OCI-LY1 (cell line): Measurements from ENCODE around the gene RNF20.

ENCODE experiments used
- EZH2 ChIP-seq: fragments of 200-600 bp; sonication (generic), shearing (Covaris generic); IDR thresholded peaks from 2 replicates; pipeline ENCODE4 v1.8.0; 2017; ENCODE audit warnings: borderline replicate concordance, mixed run types, mild to moderate bottlenecking, antibody characterized with exemption, low read length, moderate library complexity, mixed read lengths
- TF ChIP-seq, protein P1 (sequence below): fragments of 200-600 bp; sonication (generic), shearing (Covaris generic); IDR thresholded peaks from 2 replicates; pipeline ENCODE4 v1.5.1; 2017; ENCODE audit warnings: mild to moderate bottlenecking, antibody characterized with exemption, low read length, moderate library complexity, mixed read lengths

DNA sequence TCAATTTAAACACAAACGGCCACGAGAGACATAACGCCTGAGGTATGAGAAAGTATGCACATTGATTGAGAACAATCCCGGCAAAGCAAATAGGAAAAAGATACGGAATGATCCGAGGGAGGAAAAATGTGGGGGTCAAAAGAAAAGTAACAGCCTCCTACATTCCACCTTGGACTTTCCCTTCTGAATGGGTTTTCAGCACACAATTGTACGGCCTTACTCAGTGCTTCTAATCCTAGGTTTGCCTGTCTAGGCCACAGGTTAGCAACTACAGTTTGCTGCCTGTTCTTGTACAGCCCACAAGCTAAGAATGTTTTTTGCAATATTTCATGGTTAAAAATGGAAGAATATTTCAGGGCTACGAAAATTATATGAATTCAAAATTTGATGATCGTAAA lies 46.2 kb upstream of the RNF20 start:
- TF ChIP-seq, protein P1, sequence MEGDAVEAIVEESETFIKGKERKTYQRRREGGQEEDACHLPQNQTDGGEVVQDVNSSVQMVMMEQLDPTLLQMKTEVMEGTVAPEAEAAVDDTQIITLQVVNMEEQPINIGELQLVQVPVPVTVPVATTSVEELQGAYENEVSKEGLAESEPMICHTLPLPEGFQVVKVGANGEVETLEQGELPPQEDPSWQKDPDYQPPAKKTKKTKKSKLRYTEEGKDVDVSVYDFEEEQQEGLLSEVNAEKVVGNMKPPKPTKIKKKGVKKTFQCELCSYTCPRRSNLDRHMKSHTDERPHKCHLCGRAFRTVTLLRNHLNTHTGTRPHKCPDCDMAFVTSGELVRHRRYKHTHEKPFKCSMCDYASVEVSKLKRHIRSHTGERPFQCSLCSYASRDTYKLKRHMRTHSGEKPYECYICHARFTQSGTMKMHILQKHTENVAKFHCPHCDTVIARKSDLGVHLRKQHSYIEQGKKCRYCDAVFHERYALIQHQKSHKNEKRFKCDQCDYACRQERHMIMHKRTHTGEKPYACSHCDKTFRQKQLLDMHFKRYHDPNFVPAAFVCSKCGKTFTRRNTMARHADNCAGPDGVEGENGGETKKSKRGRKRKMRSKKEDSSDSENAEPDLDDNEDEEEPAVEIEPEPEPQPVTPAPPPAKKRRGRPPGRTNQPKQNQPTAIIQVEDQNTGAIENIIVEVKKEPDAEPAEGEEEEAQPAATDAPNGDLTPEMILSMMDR, result no peak
- no peak for TF ChIP-seq EZH2
